GM18861 (cell line): ENCODE data around the gene TNFRSF14.

Source experiments
- ATAC-seq: cut with Tn5 transposase; IDR thresholded peaks from one replicate; pipeline ENCODE4 v1.9.1; 2021; ENCODE audit not compliant: unreplicated experiment

Gene TNFRSF14

DNA sequence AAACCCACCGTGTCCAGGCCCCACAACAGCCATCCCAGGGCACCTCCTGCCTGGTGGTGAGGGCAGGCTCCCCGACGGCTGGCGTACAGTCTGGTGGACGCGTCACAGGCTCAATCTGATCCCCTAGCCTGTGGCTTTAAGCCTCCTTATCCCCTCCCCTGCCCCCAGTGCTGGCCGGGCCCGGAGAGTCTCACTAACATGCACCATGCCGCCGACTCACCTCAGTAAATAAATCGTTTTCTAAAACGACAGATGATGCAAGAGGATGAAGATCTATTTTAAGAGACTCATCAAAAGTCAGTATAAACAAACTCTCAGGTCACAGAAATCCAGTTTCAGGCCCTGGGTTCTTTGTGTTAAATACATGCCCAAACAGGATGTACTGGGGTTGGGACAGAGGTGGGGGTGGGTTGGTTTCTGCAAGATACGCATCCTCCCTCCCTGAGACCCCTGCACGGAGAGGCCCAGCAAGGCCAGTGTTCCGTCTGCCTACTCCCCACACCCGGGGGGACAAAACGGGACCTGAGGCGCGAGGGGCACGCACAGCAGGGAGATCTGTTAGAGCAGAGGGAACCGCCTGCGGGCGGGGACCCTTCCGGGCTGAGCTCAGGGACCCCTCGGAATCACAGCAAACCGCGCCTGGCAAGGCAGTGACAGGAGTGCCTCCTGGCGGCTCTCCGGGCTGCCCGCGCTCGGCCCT, 32.8 kb upstream of the TNFRSF14 start:
- ATAC-seq, result no peak

- no peak for ATAC-seq
These were observed 32.1 kb upstream of the TNFRSF14 start for GRCh38 chr1:2523891-2524609.

DNA sequence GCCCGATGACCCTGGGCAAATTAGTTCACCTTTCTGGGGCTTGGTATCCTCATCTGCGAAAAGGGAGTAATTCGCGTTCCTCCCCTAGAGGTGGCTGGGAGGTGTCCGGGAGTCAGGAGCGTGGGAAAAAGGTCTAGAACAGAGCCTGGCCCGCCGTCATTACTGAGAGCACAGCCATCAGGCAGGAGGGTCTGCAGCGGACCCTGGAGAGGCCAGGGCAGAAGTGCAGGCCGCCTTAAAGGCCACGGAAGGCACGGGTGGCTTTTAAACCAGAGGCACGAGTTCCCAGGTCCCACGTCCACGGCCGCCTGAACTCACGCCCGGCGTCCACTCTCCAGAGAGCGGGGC, 30.6 kb upstream of the TNFRSF14 start:
- ATAC-seq, result no peak

GRCh38 chr1:2525920-2526823, 30.0 kb upstream of the TNFRSF14 start, which contains the start of gene PANK4:
PANK4 (minus strand) TSS chr1:2526596; CDS start chr1:2526587, 9 bp downstream.
- ATAC-seq, result peak; percentile 56

DNA sequence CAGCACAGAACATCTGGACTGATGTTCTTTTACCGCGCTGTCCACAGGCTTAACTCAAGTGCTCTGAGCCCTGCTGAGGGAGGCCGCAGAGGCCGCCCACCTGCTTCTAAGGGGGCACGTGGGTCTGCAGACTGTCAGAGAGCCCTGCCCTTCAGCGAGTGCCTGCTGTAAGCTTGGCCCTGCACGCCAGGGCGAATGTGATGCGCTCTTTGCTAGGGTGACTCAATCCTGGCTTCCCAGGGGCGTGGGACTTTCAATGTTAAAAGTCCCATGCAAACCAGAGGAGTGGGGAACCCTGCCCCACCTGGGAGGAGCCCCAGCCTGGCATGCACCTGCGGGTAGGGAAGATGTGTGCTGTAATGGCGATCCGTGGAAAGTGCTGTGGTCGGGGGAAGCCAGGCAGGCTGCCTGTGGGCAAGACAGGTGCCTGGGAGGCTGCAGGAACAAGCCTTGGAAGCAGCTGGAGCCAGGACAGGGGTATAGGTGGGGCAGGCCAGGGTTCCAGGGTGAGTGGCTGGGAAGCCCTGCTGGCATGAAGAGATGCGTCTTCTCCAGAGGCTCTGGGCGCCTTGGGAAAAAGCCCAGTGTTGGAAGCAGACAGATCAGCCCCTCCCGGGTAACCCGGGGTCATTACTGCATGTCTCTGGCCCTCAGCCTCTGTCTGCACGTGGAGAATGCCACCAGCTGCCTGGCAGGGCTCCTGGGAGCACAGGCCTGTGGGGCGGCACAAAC, 29.2 kb upstream of the TNFRSF14 start:
- peak; percentile 32 for ATAC-seq

DNA sequence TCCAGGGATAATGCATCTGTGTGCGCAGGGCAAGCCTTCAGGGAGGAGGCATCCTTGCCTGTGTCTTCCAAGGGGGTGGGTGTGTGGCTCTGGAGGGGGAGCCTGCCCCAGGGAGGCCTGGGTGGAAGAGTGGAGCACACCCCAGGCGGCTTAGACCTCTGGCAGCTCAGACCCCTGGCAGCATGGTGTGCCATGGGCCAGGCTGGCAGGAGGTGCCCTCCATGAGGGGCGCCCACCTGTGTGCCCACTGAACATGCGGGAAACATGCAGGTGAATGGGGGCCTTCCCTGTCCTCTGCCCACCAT, 28.7 kb upstream of the TNFRSF14 start:
- ATAC-seq, result no peak

- no peak for ATAC-seq
These were observed 28.2 kb upstream of the TNFRSF14 start for GRCh38 chr1:2528016-2528415.

DNA sequence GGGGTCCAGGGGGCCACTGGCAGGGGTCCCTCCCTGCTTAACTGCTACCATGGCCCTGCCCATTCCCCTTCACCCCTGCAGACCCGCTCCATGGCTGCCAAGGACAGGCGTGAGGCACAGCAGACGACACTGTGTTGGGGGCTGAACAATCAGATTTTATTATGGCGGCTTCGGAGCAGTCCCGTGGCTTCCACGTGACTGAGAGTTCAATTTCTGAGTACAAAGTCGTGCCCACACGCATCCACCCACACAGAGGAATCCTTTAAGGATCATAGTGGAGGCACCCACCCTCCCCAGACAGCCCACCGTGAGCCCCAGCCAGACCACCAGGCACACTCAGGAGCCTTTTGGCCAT, 27.6 kb upstream of the TNFRSF14 start:
- ATAC-seq, result no peak

- no peak for ATAC-seq
These were observed 27.0 kb upstream of the TNFRSF14 start for GRCh38 chr1:2528966-2529783.

DNA sequence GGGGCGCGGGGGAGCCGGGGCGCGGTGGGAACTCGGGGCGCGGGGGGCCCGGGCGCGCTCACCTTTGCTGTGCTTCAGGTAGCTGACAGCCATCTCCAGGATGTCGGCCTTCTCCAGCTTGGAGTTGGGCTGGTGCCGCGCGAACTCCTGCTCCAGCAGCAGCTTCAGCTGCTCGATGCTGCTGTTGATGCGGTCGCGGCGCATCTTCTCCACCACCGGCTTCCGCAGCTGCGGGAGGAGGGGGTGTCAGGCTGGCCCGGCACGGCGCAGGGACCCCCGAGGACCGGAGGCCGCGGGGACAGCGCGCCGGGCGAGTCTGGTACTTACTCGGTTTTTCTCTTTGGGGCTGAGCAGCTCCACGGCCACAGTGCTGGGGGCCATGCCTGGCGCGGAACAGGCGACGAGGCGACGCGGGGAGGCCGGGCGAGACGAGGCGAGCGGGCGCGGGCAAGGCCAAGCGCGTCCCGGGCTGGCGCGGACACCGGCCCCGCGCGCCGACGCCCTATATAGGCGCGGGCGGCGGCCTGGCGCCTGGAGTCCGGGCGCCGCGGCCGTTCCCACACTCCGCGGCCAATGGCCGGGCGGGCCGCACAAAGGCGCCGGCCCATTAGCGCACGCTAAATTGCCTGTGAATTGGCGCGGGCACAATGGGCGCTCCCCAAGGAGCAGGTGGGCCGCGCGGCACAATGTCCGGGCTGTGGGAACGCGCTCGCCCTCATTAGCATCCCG, 26.2 kb upstream of the TNFRSF14 start, which contains the start of gene HES5:
TSS of gene HES5 (minus strand) at position 480 of the 729 bp plus-strand sequence. CDS start at position 381, 99 bp downstream.
- ATAC-seq, result no peak

DNA sequence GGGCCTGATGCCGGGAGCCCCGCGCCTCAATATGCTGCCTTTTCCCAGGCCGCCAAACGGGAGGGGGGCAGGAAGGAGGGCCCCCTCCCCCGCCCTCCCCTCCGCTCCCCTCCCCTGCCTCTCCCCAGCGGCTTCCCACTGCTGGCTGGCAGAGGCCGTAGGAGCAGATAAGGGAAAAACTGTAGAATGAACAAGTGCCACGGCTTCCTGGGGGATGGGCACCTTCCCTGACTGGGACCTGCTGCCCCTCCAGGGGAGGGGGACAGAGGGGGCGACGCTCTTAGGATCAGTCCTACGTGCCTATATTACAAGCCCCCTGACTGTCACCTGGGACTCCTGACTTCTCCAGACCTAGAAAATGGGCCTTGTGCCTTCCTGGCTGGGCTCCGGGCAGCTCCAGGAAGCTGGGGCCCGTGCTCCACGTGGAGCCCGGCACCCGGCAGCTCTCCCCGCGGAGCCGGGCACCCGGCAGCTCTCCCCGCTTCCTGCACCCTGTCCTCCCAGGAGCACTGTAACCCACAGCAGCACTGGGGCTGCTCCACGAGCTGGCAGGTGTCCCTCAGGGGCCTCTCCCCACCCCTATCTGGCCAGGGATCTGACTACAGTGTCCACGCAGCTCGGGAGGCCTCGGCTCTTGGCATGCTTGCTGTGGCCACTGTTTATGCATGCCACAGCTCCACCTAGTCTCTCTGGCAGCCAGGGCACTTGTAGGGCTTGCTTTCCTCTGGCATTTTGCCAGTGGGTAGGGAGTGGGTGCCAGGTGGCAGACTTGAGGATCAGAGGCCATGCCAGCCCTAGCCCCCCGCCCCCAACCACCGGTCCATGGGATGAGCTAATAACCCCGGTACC, 25.4 kb upstream of the TNFRSF14 start:
- no peak for ATAC-seq

- no peak for ATAC-seq
These were observed 23.5 kb upstream of the TNFRSF14 start for GRCh38 chr1:2532485-2533160.

- no peak for ATAC-seq
These were observed 22.8 kb upstream of the TNFRSF14 start for GRCh38 chr1:2533365-2533764.

- ATAC-seq, result no peak
These were observed 21.9 kb upstream of the TNFRSF14 start for GRCh38 chr1:2534315-2534686.

DNA sequence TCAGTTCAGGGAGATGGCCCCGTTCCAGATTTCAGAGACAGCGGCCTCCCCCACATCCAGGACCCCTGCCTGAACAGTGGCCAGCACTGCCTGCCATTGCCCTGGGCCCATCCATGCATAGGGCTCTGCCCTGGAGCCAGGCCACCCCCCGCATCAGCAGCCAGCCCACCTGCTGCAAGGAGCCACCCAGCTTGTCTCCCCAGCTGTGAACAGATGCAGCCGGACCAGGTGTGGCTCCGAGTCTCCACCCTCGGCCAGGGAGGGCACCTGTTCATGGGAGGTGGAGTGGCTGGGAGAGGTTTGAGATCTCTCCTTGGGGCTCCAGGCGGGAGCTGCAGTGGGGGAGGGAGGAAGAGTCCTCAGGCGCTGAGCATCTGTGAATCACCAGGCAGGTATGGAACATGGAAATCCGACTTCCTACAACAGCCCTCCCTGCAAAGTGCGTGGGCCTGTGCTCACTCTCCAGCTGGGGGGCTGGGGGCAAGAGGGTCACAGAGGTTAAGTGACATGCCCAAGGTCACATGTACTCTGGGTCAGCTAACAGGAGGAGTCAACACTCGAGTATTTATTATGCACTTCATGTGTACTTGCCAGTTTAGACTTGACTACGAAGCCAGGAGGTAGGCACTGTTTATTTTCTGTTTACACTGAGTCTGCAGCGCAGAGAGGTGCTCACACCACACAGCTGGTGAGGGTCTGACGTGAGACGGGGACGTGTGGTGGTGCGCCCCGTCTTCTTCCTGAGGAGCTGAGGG, 21.3 kb upstream of the TNFRSF14 start:
- ATAC-seq, result no peak

DNA sequence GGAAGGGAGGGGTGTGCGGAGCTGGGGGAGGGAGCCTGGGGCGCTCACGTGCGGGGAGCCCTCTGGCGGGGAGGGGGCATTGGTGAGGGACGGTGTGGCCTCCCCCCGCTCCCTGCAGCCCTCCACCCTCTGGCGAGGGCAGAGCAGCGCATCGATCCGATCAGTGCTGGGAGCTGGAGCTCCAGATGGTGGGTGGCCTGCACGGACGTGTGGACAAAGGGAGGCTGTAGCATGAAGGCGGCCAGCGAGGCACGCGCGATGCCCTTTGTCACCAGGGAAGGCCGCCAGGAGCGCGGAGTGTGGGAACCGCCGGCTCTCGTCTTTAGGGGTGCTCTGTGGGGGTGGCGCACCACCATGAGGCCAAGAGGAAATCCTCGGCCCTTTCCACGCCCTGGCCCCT, 20.7 kb upstream of the TNFRSF14 start:
- ATAC-seq, result no peak

DNA sequence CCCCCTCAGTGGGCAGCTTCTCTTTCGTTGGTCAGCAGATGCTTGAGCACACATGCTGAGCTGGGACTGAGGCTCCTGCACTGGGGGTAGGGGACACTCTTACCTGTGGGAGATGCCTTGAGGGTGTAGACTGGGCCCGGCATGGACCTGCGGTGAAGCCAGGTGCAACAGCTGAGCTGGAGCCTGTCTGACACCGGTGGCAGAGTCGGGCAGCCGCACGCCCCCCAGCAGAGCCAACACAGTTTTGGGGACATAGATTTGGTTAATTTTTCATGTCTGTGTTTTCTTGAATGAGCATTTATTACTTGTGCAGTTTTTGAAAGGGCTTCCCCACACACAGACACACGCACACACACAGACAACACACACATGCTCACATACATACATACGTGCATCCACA, 20.2 kb upstream of the TNFRSF14 start:
- no peak for ATAC-seq

DNA sequence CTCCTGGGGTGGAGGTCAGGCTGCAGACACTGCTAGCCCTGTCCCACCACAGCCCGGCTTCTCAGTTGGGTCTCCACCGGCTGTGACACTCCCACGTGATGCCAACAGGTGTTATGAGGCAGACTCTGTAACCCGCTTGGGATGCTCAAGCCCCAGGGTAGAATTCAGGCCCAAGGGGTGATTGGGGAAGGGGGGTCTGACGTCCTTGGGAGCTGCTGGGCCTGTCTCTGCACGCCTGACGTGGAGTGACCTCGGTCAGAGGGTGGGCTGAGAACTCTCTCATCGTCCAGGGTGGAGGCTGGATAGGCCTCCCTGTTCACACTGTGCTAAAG, 18.4 kb upstream of the TNFRSF14 start:
- ATAC-seq, result no peak
